Large intestine (tissue), 3 donors: ENCODE data around the gene AFF3. TPM values are rescaled to one million over a fixed set of nuclear protein-coding genes. Genes with fewer than 3 reads are reported as not detected.
"Not testable (repeated sequence)": the region's sequence is repeated elsewhere in the genome, so short reads cannot be mapped to it uniquely, and the experiment has no call there.

Experiments
- DNase-seq, 2 donors: peaks; one replicate each; pipeline versions ENCODE4 v3.0.0 to v3.0.0-alpha.2; 2013
- H3K27ac ChIP-seq: one replicate; pipeline ENCODE4 v1.5.1; 2013; ENCODE audit warnings: low read length
- H3K27me3 ChIP-seq: 2 replicates; pipeline ENCODE4 v1.6.1; 2013; ENCODE audit warnings: low read length; ENCODE audit not compliant: control insufficient read depth, insufficient read depth
- H3K36me3 ChIP-seq: 2 replicates; pipeline ENCODE4 v1.6.1; 2013; ENCODE audit warnings: low read length; ENCODE audit not compliant: control insufficient read depth, insufficient read depth
- H3K4me1 ChIP-seq: one replicate; pipeline ENCODE4 v1.6.1; 2013; ENCODE audit warnings: low read length; ENCODE audit not compliant: control insufficient read depth, insufficient read depth
- H3K4me3 ChIP-seq: one replicate; pipeline ENCODE4 v1.5.1; 2013; ENCODE audit warnings: low read length
- H3K9me3 ChIP-seq: one replicate; pipeline ENCODE4 v1.6.1; 2013; ENCODE audit warnings: mild to moderate bottlenecking, low read depth, low read length, moderate library complexity; ENCODE audit not compliant: control insufficient read depth
- WGBS: methylation state at CpG from one replicate; pipeline ENCODE4 v1.1.5; 2013; ENCODE audit warnings: low lambda C conversion rate; ENCODE audit not compliant: insufficient coverage; 5-methylcytosine and 5-hydroxymethylcytosine counted together
- polyA plus RNA-seq: library from polyadenylated mRNA; unstranded; fragments of 120-200 nt; gene quantifications from one replicate; pipeline ENCODE4 v1.2.1, GENCODE V29; 2013

Gene AFF3
- polyA plus RNA-seq, 1 donor, result 4.8 TPM

DNA sequence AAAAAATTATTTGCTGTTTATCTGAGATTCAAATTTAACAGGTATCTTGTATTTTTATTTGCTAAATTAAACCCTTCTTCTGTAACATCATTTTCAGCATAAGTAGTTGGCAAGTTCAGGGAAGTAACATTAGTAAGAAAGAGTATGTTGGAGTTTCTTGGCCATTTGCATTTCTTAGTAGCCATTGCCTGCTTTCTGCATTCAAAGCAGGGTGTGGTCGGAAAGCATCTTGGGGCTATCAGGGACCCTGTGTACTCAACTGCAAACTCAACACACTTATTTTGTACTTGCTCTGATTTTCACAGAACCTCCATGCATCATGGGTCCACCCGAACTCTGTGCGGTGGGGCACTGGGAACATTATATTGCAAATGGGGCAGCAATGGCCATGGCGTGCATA is 622.2 kb downstream of the AFF3 start:
- DNase-seq, result no peak
- no peaks in the 10 kb centered on the region for H3K9me3 ChIP-seq

GRCh38 chr2:99514357-99514756 is 628.0 kb downstream of the AFF3 start:
- H3K9me3 ChIP-seq, result no peaks in the 10 kb centered on the region
- H3K4me1 ChIP-seq, result no peaks in the 10 kb centered on the region
- no peak overlapping the region for H3K27ac ChIP-seq
- H3K36me3 ChIP-seq, result no peaks in the 10 kb centered on the region
- H3K27me3 ChIP-seq, result peaks cover 4% of the 10 kb centered on the region
- WGBS, result no CpG with 5 or more reads among the region's 4 CpGs
- H3K4me3 ChIP-seq, result no peak overlapping the region
- no peak for DNase-seq

More for the DNA sequence above, 622.2 kb downstream of the AFF3 start:
- no peaks in the 10 kb centered on the region for H3K36me3 ChIP-seq
- peaks cover 4% of the 10 kb centered on the region for H3K27me3 ChIP-seq
- H3K4me3 ChIP-seq, result no peak overlapping the region
- H3K4me1 ChIP-seq, result no peaks in the 10 kb centered on the region
- WGBS, result no CpG with 5 or more reads among the region's 4 CpGs
- no peak overlapping the region for H3K27ac ChIP-seq

DNA sequence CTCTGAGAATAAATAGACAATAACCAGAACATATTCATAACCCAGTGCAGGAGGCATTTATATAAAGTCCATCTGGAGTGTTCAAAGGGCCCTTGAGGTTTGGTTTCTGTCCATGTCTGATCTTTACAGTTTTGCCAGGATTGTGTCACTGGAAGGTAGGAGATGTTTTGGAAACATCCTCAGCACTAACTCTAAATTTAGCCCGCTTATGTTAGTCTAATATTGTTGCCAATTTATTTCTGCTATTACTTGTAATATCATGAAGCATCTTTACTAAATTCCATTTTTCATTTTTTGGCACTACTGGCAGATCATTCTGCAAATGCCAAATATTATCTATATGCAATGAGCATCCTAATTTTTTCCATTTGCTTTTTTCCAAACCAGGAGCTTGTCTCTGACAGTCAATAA is 630.2 kb downstream of the AFF3 start:
- H3K4me3 ChIP-seq, result no peak overlapping the region
- H3K27ac ChIP-seq, result no peak overlapping the region
- no peaks in the 10 kb centered on the region for H3K4me1 ChIP-seq
- peak in 1 of 2 donors; percentile 14 for DNase-seq
- WGBS, result no CpG with 5 or more reads among the region's 1 CpG
- no peaks in the 10 kb centered on the region for H3K27me3 ChIP-seq
- H3K36me3 ChIP-seq, result no peaks in the 10 kb centered on the region
- no peaks in the 10 kb centered on the region for H3K9me3 ChIP-seq

DNA sequence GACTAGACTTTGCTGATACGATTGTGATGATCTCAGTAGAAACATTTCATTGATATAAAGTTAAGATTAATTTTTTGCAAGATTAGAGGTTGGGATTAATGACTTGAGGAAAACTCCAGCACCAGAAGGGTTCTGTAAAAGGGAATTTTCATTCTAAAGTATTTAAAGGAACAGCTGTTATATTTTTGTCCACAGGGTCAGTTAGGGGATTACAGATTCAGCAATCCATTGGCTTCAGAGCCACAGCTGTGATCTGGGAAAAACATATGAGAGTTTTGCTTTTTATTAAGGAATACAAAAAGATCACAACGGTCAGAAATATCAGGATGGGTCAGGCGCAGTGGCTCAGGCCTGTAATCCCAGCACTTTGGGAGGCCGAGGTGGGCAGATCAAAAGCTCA is 633.0 kb downstream of the AFF3 start:
- 80% methylated on average over 3 of the region's 4 CpGs for WGBS
- no peaks in the 10 kb centered on the region for H3K4me1 ChIP-seq

DNA sequence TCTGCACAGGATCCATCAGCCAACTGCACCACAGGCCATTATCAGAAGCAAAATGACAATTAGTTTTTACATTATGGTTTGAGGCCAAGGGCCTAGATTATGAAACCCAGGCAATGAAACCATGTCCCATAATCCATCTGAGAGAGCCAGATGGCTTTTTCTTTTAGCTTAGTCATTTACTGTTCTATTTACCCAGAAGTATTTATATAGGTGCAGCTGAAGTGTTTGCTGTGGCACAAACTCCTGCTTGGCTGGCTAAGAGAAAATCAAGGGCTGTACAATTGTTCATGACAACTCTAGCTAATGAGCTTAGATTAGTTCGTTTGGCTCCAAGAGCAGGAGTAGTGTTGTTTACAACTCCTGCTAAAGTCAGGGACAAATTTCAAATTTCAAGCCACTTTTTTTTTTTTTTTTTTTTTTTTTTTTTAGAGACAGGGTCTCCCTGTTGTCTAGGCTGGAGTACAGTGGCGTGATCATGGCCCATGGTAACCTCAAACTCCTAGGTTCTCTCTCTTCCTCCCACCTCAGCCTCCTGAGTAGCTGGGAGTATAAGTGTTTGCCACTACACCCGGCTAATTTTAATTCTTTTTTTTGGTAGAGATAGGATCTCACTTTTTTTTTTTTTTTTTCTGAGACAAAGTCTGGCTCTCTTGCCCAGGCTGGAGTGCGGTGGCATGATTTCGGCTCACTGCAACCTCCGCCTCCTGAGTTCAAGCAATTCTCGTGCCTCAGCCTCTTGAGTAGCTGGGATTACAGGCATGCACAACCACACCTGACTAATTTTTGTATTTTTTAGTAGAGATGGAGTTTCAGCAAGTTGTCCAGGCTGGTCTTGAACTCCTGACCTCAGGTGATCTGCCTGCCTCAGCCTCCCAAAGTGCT is 634.2 kb downstream of the AFF3 start:
- no peaks in the 10 kb centered on the region for H3K4me1 ChIP-seq
- DNase-seq, result peak in 1 of 2 donors; percentile 38
- no peak overlapping the region for H3K4me3 ChIP-seq
- WGBS, result 100% methylated on average over 1 of the region's 7 CpGs
- no peaks in the 10 kb centered on the region for H3K9me3 ChIP-seq
- H3K36me3 ChIP-seq, result no peaks in the 10 kb centered on the region
- H3K27ac ChIP-seq, result no peak overlapping the region
- no peaks in the 10 kb centered on the region for H3K27me3 ChIP-seq

More for the DNA sequence above, 633.0 kb downstream of the AFF3 start:
- H3K9me3 ChIP-seq, result no peaks in the 10 kb centered on the region
- H3K27ac ChIP-seq, result no peak overlapping the region
- no peaks in the 10 kb centered on the region for H3K36me3 ChIP-seq
- no peaks in the 10 kb centered on the region for H3K27me3 ChIP-seq
- no peak overlapping the region for H3K4me3 ChIP-seq
- no peak for DNase-seq

DNA sequence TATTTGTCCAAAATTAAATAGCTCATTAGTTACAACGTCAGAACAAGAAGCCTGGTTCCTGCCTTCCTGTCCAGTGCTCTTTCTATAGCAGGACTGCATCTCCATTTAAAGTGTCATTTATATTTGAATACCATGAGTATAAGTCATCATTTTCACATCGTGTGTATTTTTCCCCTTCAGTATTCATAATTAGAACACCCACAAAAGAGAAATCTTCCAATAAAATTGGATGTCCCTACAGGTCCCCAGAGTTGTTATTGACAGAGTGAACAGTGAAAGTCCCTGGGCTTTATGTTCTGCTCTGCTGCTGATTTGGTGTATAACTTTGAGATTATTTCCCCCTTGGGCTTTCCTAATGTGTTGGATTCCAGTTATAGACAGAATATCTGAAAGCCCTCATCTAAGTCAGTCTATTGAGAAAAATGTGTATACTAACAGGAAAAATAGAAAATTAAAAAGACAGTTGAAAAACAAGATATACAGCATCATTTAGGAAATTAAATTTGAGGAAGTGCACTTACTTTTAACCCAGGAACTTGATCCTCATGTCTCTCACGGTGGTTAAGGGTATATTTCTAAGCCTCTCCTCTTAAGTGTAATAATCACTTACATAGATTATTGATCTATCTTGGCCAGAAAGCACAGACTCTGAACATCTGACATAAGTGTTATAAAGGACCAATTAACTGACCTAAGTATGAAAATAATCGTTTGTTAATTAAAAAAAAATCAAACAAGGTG is 637.4 kb downstream of the AFF3 start:
- H3K27me3 ChIP-seq, result no peaks in the 10 kb centered on the region
- no peak overlapping the region for H3K27ac ChIP-seq
- no peak overlapping the region for H3K4me3 ChIP-seq
- WGBS, result 79% methylated on average over 2 of the region's 4 CpGs
- H3K4me1 ChIP-seq, result no peaks in the 10 kb centered on the region
- no peaks in the 10 kb centered on the region for H3K36me3 ChIP-seq
- DNase-seq, result no peak
- H3K9me3 ChIP-seq, result no peaks in the 10 kb centered on the region

GRCh38 chr2:99503662-99504416 is 638.6 kb downstream of the AFF3 start:
- H3K9me3 ChIP-seq, H3K4me1 ChIP-seq, H3K27me3 ChIP-seq, H3K4me3 ChIP-seq, H3K36me3 ChIP-seq: not testable (repeated sequence)
- 80% methylated on average over 1 of the region's 8 CpGs for WGBS
- H3K27ac ChIP-seq, result peak overlapping the region; percentile 44
- DNase-seq, result peak in 1 of 2 donors; percentile 24

DNA sequence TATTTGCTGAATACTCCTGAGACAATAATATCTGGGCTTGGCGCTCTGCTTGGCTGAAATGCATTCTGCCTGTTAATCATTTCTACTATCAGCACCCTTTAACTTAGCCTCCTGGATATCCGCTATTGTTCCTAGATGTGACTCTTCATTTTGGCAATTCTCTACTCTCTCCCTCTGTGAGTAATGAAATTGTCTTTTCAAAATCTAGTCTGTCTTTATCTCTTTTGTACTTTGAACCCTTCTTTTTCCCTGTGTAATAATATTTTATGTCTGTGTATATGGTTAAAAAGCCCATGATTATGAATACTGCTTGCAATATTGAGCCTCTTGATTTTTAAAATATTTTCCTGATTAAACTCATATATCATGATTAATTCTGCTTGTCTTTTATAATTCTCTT is 646.4 kb downstream of the AFF3 start:
- Histone ChIP-seq H3K4me1 (peaks cover 2% of the 10 kb centered on the region), H3K9me3 (no peaks in the 10 kb centered on the region), H3K27me3 (peaks cover 8% of the 10 kb centered on the region), H3K36me3 (no peaks in the 10 kb centered on the region), H3K27ac (no peak overlapping the region), H3K4me3 (no peak overlapping the region)
- 0% methylated on average over 1 of the region's 2 CpGs for WGBS
- DNase-seq, result peak in 1 of 2 donors; percentile 14
